DMS79 treated with DMSO at 0.1 percent for 48 hours (cell line): Measurements from ENCODE around the gene GNB1L.
"Not testable (repeated sequence)": the region's sequence is repeated elsewhere in the genome, so short reads cannot be mapped to it uniquely, and the experiment has no call there.

Source experiments
- DNase-seq: peaks from one replicate; lab custom pipeline; 2025; lab: John Stamatoyannopoulos, UW

The GNB1L gene

DNA sequence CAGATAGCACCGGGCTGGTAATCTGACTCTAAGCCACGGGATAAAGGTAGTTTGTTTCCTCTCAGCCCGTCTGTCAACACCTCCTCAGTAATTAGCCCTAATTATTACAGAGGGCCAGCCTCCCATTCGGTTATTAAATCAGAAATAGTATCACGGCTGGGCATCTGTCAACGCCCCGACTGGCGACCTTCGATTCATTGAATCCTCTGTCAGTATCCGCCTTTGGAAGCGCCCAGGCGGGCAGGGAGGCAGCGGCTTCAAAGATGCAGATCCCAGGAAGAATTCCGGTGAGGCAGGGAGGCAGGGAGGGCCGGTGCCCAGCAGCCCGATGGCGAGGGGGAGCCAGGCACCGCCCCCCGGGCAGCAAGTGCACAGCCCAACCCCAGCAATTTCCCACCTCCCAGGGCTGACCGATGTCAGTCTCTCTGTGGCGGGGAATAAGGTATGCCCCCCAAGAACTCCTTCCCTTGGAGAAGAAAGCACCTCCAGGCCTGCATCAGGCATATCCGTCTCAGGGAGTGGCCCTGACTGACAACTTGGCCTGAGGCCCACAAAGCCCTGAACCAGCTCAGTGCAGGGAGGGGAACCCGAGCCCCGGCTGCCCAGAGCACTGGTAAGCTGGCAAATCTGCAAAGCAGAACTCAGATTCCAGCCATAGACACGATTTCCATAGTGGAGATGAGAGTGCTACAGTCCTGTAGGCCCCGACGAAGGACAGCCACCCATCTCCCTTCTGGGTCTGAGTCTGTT, 11.4 kb downstream of the GNB1L start:
- no peak for DNase-seq

GRCh38 chr22:19842393-19843106, 12.1 kb downstream of the GNB1L start:
- no peak for DNase-seq

DNA sequence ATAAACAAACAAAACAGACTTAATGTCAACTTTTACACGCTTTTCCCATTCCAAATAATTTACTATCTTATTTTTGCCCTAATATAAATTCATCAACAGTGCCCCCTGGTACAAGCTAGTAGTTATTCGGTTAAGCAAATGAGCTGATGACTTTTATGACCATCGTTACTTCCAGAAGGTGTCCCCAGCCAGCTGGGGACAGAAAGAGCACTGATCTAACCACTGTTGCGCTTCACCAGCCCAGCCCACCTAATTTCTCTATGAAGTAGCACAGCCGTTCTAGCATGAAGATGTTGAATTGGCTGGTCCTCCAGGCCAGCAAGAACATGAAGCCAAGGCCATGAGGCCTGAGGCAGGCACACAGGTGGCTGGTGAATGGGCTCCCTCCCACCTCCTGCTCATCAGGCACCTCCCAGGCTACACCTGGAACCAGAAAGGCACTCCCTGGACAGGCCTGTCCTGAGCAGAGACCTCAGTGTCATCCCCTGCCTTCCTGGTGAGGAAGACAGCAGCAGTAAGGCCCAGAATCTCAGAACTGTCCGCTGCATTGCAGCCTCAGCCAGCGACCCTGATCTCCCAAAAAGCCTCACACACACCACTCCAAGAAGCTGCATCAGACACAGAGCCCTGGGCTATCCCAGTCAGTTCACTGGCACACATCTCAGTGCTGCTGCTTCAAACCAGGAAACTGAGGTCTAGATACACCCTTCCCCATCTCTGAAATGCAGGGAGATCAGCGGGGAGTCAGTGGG, 12.9 kb downstream of the GNB1L start:
- DNase-seq, result peak; percentile 8

DNA sequence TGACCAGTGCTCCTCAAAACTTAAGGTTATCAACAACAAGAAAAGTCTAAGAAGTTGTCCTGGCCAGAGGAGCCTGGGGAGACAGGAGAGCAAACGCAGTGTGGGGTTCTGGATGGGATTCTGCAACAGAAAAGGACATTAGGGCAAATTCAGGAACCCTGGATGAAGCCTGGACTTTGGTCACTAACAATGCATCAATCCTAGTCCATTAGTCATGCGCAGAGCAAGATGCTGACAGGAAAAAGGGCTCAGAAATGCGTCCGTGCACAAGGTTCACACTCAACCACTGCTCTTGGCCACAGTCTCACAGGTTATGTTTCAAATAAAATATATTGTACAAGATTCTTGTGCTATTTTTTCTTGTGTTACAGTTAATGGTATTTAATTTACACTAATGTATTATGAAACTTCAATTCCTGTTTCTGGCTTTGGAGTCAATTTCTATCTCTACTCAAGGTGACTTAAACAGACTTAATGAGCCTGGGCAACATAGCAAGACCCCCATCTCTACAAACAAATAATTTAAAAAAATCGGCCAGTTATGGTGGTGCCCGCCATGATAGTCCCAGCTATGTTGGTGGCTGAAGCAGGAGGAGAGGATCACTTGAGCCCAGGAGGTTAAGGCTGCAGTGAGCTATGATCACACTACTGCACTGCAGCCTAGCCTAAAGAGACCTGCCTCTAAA, 13.6 kb downstream of the GNB1L start:
- DNase-seq, result no peak

- DNase-seq, result no peak
Observed at GRCh38 chr22:19840059-19840458, 14.6 kb downstream of the GNB1L start.

DNA sequence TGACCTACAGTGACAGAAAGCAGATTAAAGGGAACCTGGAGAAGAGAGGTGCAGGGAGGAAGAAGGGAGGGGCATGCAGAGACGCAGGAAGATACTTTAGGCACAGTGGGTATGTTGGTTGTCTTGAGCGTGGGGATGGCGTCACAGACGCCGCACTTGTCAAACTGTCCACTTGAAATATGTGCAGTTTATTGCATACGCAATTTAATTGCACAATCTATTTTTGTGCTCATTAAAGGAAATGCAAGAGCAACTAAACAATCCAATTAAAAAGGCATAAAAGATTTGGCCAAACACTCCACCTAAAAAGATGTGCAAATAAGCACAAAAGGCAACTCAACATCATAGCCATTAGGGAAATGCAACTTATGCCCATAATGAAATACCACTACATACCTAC, 16.8 kb downstream of the GNB1L start:
- DNase-seq, result no peak

DNA sequence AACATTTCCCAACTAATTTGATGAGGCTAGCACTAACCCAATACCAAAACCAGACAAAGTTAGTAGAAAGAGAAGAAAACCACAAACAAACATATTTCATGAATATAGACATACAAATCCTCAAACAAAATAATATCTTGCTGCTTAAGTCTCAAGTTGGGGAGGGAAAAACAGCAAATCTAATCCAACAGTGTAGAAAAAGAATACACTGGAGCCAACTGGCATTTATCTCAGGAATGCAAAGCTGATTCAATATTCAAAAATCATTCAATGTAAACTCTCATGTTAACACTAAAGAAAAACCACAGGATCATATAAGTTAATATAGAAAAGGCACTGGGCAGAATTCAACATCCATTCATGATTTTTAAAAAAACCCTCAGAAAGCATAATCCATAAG, 18.2 kb downstream of the GNB1L start:
- no peak for DNase-seq

DNA sequence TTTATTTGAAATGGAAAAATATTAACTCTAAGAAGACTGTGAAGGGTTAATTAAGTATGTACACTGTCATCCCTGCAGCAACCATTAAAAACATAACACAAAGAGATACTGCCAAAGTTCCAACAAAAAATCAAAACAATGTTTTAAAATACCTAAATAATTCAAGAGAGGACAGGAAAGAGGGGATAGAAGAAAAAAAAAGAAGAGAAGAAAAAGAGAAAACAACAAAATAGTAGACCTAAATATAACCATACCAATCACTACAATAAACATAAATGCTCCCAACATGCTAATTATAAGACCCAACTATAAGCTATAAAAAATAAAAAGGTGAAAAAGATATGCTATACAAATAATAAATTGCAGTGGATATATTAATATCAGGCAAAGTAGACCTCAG, 20.1 kb downstream of the GNB1L start:
- DNase-seq, result no peak

GRCh38 chr22:19833327-19833726, 21.3 kb downstream of the GNB1L start:
- DNase-seq, result not testable (repeated sequence)

- no peak for DNase-seq
Observed at GRCh38 chr22:19832476-19833108, 22.1 kb downstream of the GNB1L start.

- DNase-seq, result not testable (repeated sequence)
Observed at GRCh38 chr22:19831979-19832378, 22.7 kb downstream of the GNB1L start.

GRCh38 chr22:19831016-19831415, 23.7 kb downstream of the GNB1L start:
- DNase-seq, result no peak

DNA sequence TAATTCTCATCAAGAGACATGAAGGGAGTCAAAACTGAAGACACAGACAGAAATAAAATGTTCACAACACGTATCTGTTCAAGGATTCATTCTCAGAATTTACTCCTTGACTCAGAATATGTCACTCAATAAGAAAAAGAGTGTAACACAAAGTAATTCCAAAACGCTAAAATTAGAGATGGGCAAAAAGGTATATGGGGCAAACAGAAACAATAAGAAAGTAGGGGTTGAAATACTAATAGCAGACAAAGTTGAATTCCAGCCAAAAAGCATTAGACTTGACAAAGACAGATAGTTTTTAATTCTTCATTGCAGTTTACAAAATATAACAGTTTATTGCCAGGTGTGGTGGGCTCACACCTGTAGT, 26.7 kb downstream of the GNB1L start:
- DNase-seq, result no peak

GRCh38 chr22:19827341-19828034, 27.2 kb downstream of the GNB1L start:
- DNase-seq, result no peak

DNA sequence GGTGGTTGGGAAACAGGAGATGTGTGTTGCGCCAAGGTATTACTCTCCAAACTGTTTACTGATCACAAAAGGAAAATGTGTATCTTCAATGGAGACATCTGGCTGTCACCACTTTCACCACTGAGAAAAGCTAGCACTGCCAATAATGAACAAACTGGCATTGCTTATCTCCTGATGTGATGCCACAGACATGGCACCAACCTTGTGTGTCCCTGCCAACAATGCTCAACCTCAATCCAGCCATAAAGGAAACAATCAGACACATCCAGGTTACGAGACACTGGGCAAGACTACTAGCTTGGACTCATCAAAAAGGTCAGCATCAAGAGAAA, 28.1 kb downstream of the GNB1L start:
- DNase-seq, result no peak

GRCh38 chr22:19825904-19826618, 28.6 kb downstream of the GNB1L start:
- no peak for DNase-seq

GRCh38 chr22:19824926-19825339, 29.7 kb downstream of the GNB1L start:
- DNase-seq, result no peak

- DNase-seq, result no peak
Observed at GRCh38 chr22:19824212-19824925, 30.3 kb downstream of the GNB1L start.

DNA sequence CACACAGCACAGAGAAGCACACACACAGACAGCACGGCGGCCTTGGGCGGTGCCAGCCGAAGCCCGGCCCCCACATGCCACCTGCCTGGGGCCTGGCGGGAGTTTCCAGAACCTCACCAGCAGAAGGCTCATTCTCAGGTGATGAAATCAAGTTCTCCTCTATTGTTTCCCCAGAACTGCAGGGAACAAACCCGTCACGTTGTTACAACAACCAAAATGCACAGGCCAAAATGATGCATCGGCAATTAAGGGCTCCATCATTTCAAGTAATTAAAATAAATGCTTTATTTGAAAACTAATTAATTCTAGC, 30.8 kb downstream of the GNB1L start:
- no peak for DNase-seq

- DNase-seq, result no peak
Observed at GRCh38 chr22:19823191-19823901, 31.3 kb downstream of the GNB1L start.
